GM18873 (cell line): ENCODE results near the gene RNF183.

ENCODE experiments used
- ATAC-seq: cut with Tn5 transposase; IDR thresholded peaks from one replicate; pipeline ENCODE4 v1.9.1; 2021; ENCODE audit warnings: mild to moderate bottlenecking, moderate library complexity, moderate number of reproducible peaks; ENCODE audit not compliant: unreplicated experiment, low FRiP score

Gene RNF183

GRCh38 chr9:113302792-113303418 is at the start of gene RNF183:
RNF183 (minus strand) TSS chr9:113303376; CDS start chr9:113298184, 5,192 bp downstream.
- ATAC-seq: no peak

- no peak for ATAC-seq
Observed at GRCh38 chr9:113352411-113352810, 49.2 kb upstream of the RNF183 start.

GRCh38 chr9:113352006-113352405 is 48.8 kb upstream of the RNF183 start:
- ATAC-seq: no peak

GRCh38 chr9:113350937-113351336 is 47.8 kb upstream of the RNF183 start:
- ATAC-seq: no peak

- ATAC-seq: no peak
Observed at GRCh38 chr9:113350107-113350661, 47.0 kb upstream of the RNF183 start.

- ATAC-seq: no peak
Observed at GRCh38 chr9:113349445-113350094, 46.4 kb upstream of the RNF183 start, which contains the start of gene BSPRY. BSPRY (plus strand) TSS chr9:113349541; CDS start chr9:113349580, 39 bp downstream.

GRCh38 chr9:113349066-113349444 is 45.9 kb upstream of the RNF183 start:
- ATAC-seq: no peak

GRCh38 chr9:113348437-113348836 is 45.3 kb upstream of the RNF183 start:
- ATAC-seq: no peak

- ATAC-seq: no peak
Observed at GRCh38 chr9:113345671-113346070, 42.5 kb upstream of the RNF183 start.

GRCh38 chr9:113345190-113345589 is 42.0 kb upstream of the RNF183 start:
- no peak for ATAC-seq

GRCh38 chr9:113343732-113344231 is 40.6 kb upstream of the RNF183 start:
- no peak for ATAC-seq

- ATAC-seq: no peak
Observed at GRCh38 chr9:113341712-113342410, 38.7 kb upstream of the RNF183 start.

GRCh38 chr9:113340011-113340699 is 37.0 kb upstream of the RNF183 start, which contains the start of gene WDR31:
WDR31 (minus strand) TSS chr9:113340275; CDS start chr9:113332022, 8,253 bp downstream.
- peak; percentile 87 for ATAC-seq

GRCh38 chr9:113337714-113338113 is 34.5 kb upstream of the RNF183 start:
- ATAC-seq: no peak

- no peak for ATAC-seq
Observed at GRCh38 chr9:113331780-113332179, 28.6 kb upstream of the RNF183 start.

- no peak for ATAC-seq
Observed at GRCh38 chr9:113328045-113328782, 25.0 kb upstream of the RNF183 start.

- ATAC-seq: no peak
Observed at GRCh38 chr9:113326230-113326629, 23.1 kb upstream of the RNF183 start.

- no peak for ATAC-seq
Observed at GRCh38 chr9:113322671-113323070, 19.5 kb upstream of the RNF183 start.

GRCh38 chr9:113320051-113320450 is 16.9 kb upstream of the RNF183 start:
- no peak for ATAC-seq

- ATAC-seq: no peak
Observed at GRCh38 chr9:113319054-113319453, 15.9 kb upstream of the RNF183 start.
